LNCAP (cell line): ENCODE data around the gene DCDC1.

Experiments
- CTCF ChIP-seq: fragments of 450-650 bp; IDR thresholded peaks from 2 replicates; pipeline ENCODE4 v1.5.1; 2017; ENCODE audit warnings: mild to moderate bottlenecking

The DCDC1 gene

GRCh38 chr11:30893318-30893717 lies 476.2 kb downstream of the DCDC1 start:
- no peak for TF ChIP-seq CTCF

- TF ChIP-seq CTCF: no peak
Observed at GRCh38 chr11:30889143-30889794, 480.3 kb downstream of the DCDC1 start.

GRCh38 chr11:30879322-30880005 lies 490.1 kb downstream of the DCDC1 start:
- no peak for TF ChIP-seq CTCF

GRCh38 chr11:30878400-30878799 lies 491.1 kb downstream of the DCDC1 start:
- TF ChIP-seq CTCF: no peak

- no peak for TF ChIP-seq CTCF
Observed at GRCh38 chr11:30876663-30877396, 492.7 kb downstream of the DCDC1 start.

GRCh38 chr11:30876228-30876627 lies 493.3 kb downstream of the DCDC1 start:
- TF ChIP-seq CTCF: no peak

GRCh38 chr11:30875806-30876205 lies 493.7 kb downstream of the DCDC1 start:
- no peak for TF ChIP-seq CTCF
